ENCODE results near the gene QPRT. TPM values are rescaled to one million over a fixed set of nuclear protein-coding genes. Genes with fewer than 3 reads are reported as not detected.
"Not testable (repeated sequence)": the region's sequence is repeated elsewhere in the genome, so short reads cannot be mapped to it uniquely, and the experiment has no call there.

Gene QPRT
- total RNA-seq, 1 experiment from 2014 or later: 31.1 TPM

DNA sequence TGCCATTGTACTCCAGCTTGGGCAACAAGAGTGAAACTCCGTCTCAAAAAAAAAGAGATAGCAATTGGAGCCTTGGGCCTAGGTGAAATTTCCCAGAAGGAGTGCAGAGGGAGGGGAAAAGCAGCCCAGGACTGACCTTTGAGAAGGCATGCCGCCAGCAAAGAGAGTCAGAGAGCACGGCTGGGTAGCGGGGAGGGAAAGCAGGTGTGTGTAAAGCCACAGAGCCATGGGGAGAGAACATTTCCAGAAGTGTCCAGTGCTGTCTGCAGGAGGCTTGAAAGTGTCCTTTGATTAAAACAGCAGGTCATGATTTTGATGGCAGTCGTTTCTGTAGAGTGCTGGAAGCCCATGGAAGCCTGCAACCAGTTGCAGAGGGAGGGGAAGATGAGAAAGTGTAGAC is 58.7 kb downstream of the QPRT start:
- TF ChIP-seq EZH2 (IDR thresholded peaks at IDR 0.05; ENCODE audit: borderline replicate concordance, low read depth, low read length, poor library complexity, severe bottlenecking): no peak
- TF ChIP-seq, protein P1, sequence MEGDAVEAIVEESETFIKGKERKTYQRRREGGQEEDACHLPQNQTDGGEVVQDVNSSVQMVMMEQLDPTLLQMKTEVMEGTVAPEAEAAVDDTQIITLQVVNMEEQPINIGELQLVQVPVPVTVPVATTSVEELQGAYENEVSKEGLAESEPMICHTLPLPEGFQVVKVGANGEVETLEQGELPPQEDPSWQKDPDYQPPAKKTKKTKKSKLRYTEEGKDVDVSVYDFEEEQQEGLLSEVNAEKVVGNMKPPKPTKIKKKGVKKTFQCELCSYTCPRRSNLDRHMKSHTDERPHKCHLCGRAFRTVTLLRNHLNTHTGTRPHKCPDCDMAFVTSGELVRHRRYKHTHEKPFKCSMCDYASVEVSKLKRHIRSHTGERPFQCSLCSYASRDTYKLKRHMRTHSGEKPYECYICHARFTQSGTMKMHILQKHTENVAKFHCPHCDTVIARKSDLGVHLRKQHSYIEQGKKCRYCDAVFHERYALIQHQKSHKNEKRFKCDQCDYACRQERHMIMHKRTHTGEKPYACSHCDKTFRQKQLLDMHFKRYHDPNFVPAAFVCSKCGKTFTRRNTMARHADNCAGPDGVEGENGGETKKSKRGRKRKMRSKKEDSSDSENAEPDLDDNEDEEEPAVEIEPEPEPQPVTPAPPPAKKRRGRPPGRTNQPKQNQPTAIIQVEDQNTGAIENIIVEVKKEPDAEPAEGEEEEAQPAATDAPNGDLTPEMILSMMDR (conservative IDR thresholded peaks at IDR 0.05; ENCODE audit: low read depth, low read length): no peak
- H3K9me3 ChIP-seq (ENCODE audit: low read depth, low read length, poor library complexity, severe bottlenecking): no peaks in the 10 kb centered on the region
- no peak for DNase-seq (ENCODE audit: low spot score)
- BruUV-seq (replicated peaks): no TSS peak
- intact Hi-C loops (cut with micrococcal nuclease; ENCODE audit: unreplicated experiment): no loop called here
- CTCF ChIA-PET: no interaction called here
- POLR2A ChIA-PET (ENCODE audit: low non-redundant PET): no interaction called here
- no peak overlapping the region for H3K4me3 ChIP-seq (ENCODE audit: low read depth, low read length, poor library complexity, severe bottlenecking)
- H3K36me3 ChIP-seq (ENCODE audit: insufficient read depth, low read length, poor library complexity, severe bottlenecking): no peaks in the 10 kb centered on the region
- H3K27me3 ChIP-seq (replicated peaks; ENCODE audit: insufficient read depth, low read depth, low read length, poor library complexity): no peaks in the 10 kb centered on the region
- H3K27ac ChIP-seq (ENCODE audit: low read depth, low read length, poor library complexity, severe bottlenecking): no peak overlapping the region
- H3K4me1 ChIP-seq (ENCODE audit: insufficient read depth, low read length, poor library complexity, severe bottlenecking): no peaks in the 10 kb centered on the region

DNA sequence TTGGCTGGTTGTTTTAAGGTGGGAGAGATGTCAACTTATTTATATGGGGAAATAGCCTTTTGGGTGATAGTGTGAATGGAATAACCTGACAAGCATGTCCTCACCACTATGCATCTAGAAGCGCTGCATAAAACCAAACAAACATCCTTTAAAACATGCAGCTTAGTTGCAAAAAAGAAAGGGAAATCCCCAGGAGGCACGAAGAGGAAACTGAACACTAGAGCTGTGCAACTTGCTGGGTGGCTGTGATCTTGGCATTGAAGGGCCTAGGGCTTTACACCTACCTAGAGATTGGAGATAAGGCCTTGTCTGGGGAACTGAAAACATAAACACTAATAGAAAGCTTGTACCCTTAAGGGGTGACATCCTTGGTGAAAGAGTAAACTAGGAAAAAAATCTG is 59.5 kb downstream of the QPRT start:
- Histone ChIP-seq H3K9me3 (ENCODE audit: low read depth, low read length, poor library complexity, severe bottlenecking) (no peaks in the 10 kb centered on the region), H3K4me3 (ENCODE audit: low read depth, low read length, poor library complexity, severe bottlenecking) (no peak overlapping the region), H3K27ac (ENCODE audit: low read depth, low read length, poor library complexity, severe bottlenecking) (no peak overlapping the region), H3K36me3 (ENCODE audit: insufficient read depth, low read length, poor library complexity, severe bottlenecking) (no peaks in the 10 kb centered on the region), H3K27me3 (replicated peaks; ENCODE audit: insufficient read depth, low read depth, low read length, poor library complexity) (no peaks in the 10 kb centered on the region), H3K4me1 (ENCODE audit: insufficient read depth, low read length, poor library complexity, severe bottlenecking) (no peaks in the 10 kb centered on the region)
- ChIA-PET CTCF (no interaction called here), POLR2A (ENCODE audit: low non-redundant PET) (no interaction called here)
- no TSS peak for BruUV-seq (replicated peaks)
- TF ChIP-seq EZH2 (IDR thresholded peaks at IDR 0.05; ENCODE audit: borderline replicate concordance, low read depth, low read length, poor library complexity, severe bottlenecking): no peak
- TF ChIP-seq, protein P1 (conservative IDR thresholded peaks at IDR 0.05; ENCODE audit: low read depth, low read length): no peak
- DNase-seq (ENCODE audit: low spot score): no peak
- intact Hi-C loops (cut with micrococcal nuclease; ENCODE audit: unreplicated experiment): no loop called here

- H3K27me3 ChIP-seq (replicated peaks; ENCODE audit: insufficient read depth, low read depth, low read length, poor library complexity); H3K9me3 ChIP-seq (ENCODE audit: low read depth, low read length, poor library complexity, severe bottlenecking); H3K4me3 ChIP-seq (ENCODE audit: low read depth, low read length, poor library complexity, severe bottlenecking); intact Hi-C loops (cut with micrococcal nuclease; ENCODE audit: unreplicated experiment); POLR2A ChIA-PET (ENCODE audit: low non-redundant PET); H3K4me1 ChIP-seq (ENCODE audit: insufficient read depth, low read length, poor library complexity, severe bottlenecking); BruUV-seq (replicated peaks); CTCF ChIA-PET; DNase-seq (ENCODE audit: low spot score); H3K36me3 ChIP-seq (ENCODE audit: insufficient read depth, low read length, poor library complexity, severe bottlenecking); H3K27ac ChIP-seq (ENCODE audit: low read depth, low read length, poor library complexity, severe bottlenecking): not testable (repeated sequence)
These were observed 61.1 kb downstream of the QPRT start for GRCh38 chr16:29739927-29740629.

- H3K9me3 ChIP-seq (ENCODE audit: low read depth, low read length, poor library complexity, severe bottlenecking); H3K27ac ChIP-seq (ENCODE audit: low read depth, low read length, poor library complexity, severe bottlenecking); DNase-seq (ENCODE audit: low spot score); BruUV-seq (replicated peaks); intact Hi-C loops (cut with micrococcal nuclease; ENCODE audit: unreplicated experiment); H3K4me1 ChIP-seq (ENCODE audit: insufficient read depth, low read length, poor library complexity, severe bottlenecking); CTCF ChIA-PET; H3K27me3 ChIP-seq (replicated peaks; ENCODE audit: insufficient read depth, low read depth, low read length, poor library complexity); H3K36me3 ChIP-seq (ENCODE audit: insufficient read depth, low read length, poor library complexity, severe bottlenecking); POLR2A ChIA-PET (ENCODE audit: low non-redundant PET); H3K4me3 ChIP-seq (ENCODE audit: low read depth, low read length, poor library complexity, severe bottlenecking): not testable (repeated sequence)
These were observed 61.6 kb downstream of the QPRT start for GRCh38 chr16:29740630-29741015.

Measured in A673 (cell line).